Panc1 (cell line): Measurements from ENCODE around the gene PGBD1. TPM values are rescaled to one million over a fixed set of nuclear protein-coding genes. Genes with fewer than 3 reads are reported as not detected.

Experiments used
- ATAC-seq: fragments of 200-7000 bp; cut with Tn5 transposase; 2 replicates; pipeline ENCODE4 v1.9.1; 2020; ENCODE audit warnings: mild to moderate bottlenecking, moderate library complexity
- BruUV-seq: library from RNA; stranded (reverse); fragments of 400-500 nt; replicated peaks from 2 replicates; lab custom pipeline; 2021; lab: Mats Ljungman, UMichigan
- CTCF ChIA-PET: fragments of 300-600 bp; sonication (Branson Sonifier 250); formaldehyde crosslinking; loops from one replicate; lab custom pipeline; 2022; ENCODE audit warnings: antibody characterized with exemption; lab: Charles Lee
- POLR2A ChIA-PET: fragments of 300-600 bp; sonication (Branson Sonifier 250); formaldehyde crosslinking; loops from one replicate; lab custom pipeline; 2022; ENCODE audit warnings: antibody characterized with exemption; lab: Charles Lee
- DNase-seq: peaks from one replicate; pipeline ENCODE4 v3.0.0-alpha.2; 2010; ENCODE audit warnings: low read depth, low spot score
- H3K27ac ChIP-seq: 2 replicates; pipeline ENCODE4 v1.5.1; 2011; ENCODE audit warnings: mild to moderate bottlenecking, low read length, inconsistent platforms
- H3K27me3 ChIP-seq: fragments of 200-500 bp; sonication (Bioruptor generic); 2 replicates; pipeline ENCODE4 v1.6.0; 2014; ENCODE audit warnings: low read length, inconsistent platforms; ENCODE audit not compliant: control insufficient read depth, insufficient read depth
- H3K36me3 ChIP-seq: fragments of 200-500 bp; sonication (Bioruptor generic); 2 replicates; pipeline ENCODE4 v1.5.1; 2014; ENCODE audit warnings: inconsistent platforms, mild to moderate bottlenecking, low read length, moderate library complexity; ENCODE audit not compliant: control insufficient read depth, insufficient read depth
- H3K4me1 ChIP-seq: 2 replicates; pipeline ENCODE4 v1.5.1; 2011; ENCODE audit warnings: inconsistent platforms, mild to moderate bottlenecking, low read length, moderate library complexity; ENCODE audit not compliant: control insufficient read depth, insufficient read depth
- H3K4me3 ChIP-seq, 2 experiments: 2 replicates each; pipeline ENCODE4 v1.5.1; 2011 to 2012; ENCODE audit warnings: low read depth in 2 of 2, low read length in 2 of 2, mild to moderate bottlenecking in 2 of 2, inconsistent platforms in 1 of 2, moderate library complexity in 1 of 2
- H3K9me3 ChIP-seq: fragments of 200-500 bp; sonication (Bioruptor generic); 2 replicates; pipeline ENCODE4 v1.5.1; 2014; ENCODE audit warnings: low read depth, mild to moderate bottlenecking, inconsistent platforms, low read length, moderate library complexity; ENCODE audit not compliant: control insufficient read depth, insufficient read depth
- CTCF ChIP-seq: fragments of 450-650 bp; IDR thresholded peaks from 2 replicates; pipeline ENCODE4 v1.5.1; 2017; ENCODE audit warnings: mild to moderate bottlenecking
- POLR2AphosphoS5 ChIP-seq: IDR thresholded peaks from 2 replicates; pipeline ENCODE4 v1.6.1; 2012; ENCODE audit warnings: mild to moderate bottlenecking, low read depth, low read length, moderate library complexity
- REST ChIP-seq, 2 experiments: IDR thresholded peaks; 2 replicates each; pipeline ENCODE4 v1.6.1; 2011 to 2012; ENCODE audit warnings: low read depth in 2 of 2, control low read depth in 1 of 2, low read length in 1 of 2, mild to moderate bottlenecking in 1 of 2, moderate library complexity in 1 of 2; ENCODE audit not compliant: insufficient read depth in 1 of 2
- SIN3A ChIP-seq: IDR thresholded peaks from 2 replicates; pipeline ENCODE4 v1.6.1; 2012; ENCODE audit warnings: low read depth, mild to moderate bottlenecking, low read length, moderate library complexity, borderline replicate concordance; ENCODE audit not compliant: insufficient read depth
- TCF7L2 ChIP-seq: IDR thresholded peaks from 2 replicates; pipeline ENCODE4 v1.6.1; 2011; ENCODE audit warnings: mild to moderate bottlenecking, low read depth, low read length, inconsistent platforms
- in situ Hi-C: cut with HindIII; loops from 2 replicates; pipeline ENCODE4 v1.10.0; 2016; ENCODE audit warnings: low sequenced_read_pairs, low pct_unique_long_range_greater_than_20kb
- intact Hi-C: fragments of 100-400 bp; cut with micrococcal nuclease; formaldehyde crosslinking; loops from one replicate; pipeline ENCODE4 v1.10.0; 2022; ENCODE audit not compliant: unreplicated experiment
- total RNA-seq: library from RNA; stranded (reverse); gene quantifications from one replicate; pipeline ENCODE4 v1.2.1, GENCODE V29; 2021; ENCODE audit not compliant: unreplicated experiment

PGBD1 gene
- total RNA-seq, 1 experiment from 2014 or later: 7.6 TPM

DNA sequence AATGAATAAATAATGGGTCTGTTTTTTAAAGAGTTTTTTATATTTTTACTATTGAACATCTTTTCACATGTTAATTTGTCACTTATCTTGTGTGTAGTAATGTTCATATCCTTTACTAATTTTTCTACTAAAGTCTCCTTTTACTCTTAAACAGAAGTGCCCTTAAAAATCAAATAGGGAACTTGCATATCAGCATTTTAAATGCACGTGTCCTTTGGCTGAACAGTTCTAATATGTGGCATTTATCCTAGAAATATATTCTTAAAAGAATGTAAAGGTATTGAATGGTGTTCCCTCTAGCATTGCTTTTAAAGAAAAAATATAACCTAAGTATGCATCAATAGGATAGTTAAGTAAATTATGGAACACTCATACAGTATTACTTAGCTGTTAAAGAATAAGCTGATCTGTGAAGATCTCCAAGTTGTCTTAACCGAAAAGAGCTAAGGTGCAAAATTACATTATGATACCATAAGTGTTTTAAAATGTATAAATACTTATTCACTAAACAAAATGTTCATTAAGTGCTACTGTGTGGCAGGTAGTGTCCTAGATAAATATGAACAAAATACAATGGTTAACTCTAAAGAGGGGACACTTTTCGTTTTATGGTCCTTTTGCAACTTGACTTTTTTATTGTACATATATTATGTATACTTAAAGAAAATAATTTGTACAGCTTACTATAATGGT, 631 bp upstream of the PGBD1 start:
- Histone ChIP-seq H3K27ac (peak overlapping the region; percentile 89), H3K4me3 (peak overlapping the region; percentile 68 to 82), H3K36me3 (0 out of 2 replicates have a peak, but pooled peaks cover 3% of the 10 kb centered on the region), H3K4me1 (peaks cover 7% of the 10 kb centered on the region; the same call in 1 of the 2 replicates), H3K9me3 (no peaks in the 10 kb centered on the region; the same call in 1 of the 2 replicates), H3K27me3 (no peaks in the 10 kb centered on the region)
- POLR2A ChIA-PET: no interaction called here
- no peak for TF ChIP-seq SIN3A
- no peak for TF ChIP-seq CTCF
- no peak for TF ChIP-seq TCF7L2
- no peak for TF ChIP-seq REST (IDR thresholded peaks at IDR 0.05; ENCODE audit: insufficient read depth in 1 of 2, low read depth in 2 of 2, low read length in 1 of 2)
- TF ChIP-seq POLR2AphosphoS5: no peak
- ATAC-seq (no peak), DNase-seq (no peak)
- CTCF ChIA-PET: no interaction called here
- intact Hi-C loops (no loop called here), in situ Hi-C loops (no loop called here)
- no TSS peak for BruUV-seq

GRCh38 chr6:28282926-28283325, 1.6 kb downstream of the PGBD1 start:
- Histone ChIP-seq H3K4me1 (peaks cover 7% of the 10 kb centered on the region; the same call in 1 of the 2 replicates), H3K9me3 (no peaks in the 10 kb centered on the region; the same call in 1 of the 2 replicates), H3K27me3 (no peaks in the 10 kb centered on the region), H3K4me3 (no peak overlapping the region), H3K27ac (no peak overlapping the region), H3K36me3 (0 out of 2 replicates have a peak, but pooled peaks cover 3% of the 10 kb centered on the region)
- POLR2A ChIA-PET: no interaction called here
- no TSS peak for BruUV-seq
- TF ChIP-seq REST (IDR thresholded peaks at IDR 0.05; ENCODE audit: insufficient read depth in 1 of 2, low read depth in 2 of 2, low read length in 1 of 2) (no peak), CTCF (no peak), POLR2AphosphoS5 (no peak), SIN3A (no peak), TCF7L2 (no peak)
- intact Hi-C loops (no loop called here), in situ Hi-C loops (no loop called here)
- no peak for DNase-seq
- CTCF ChIA-PET: no interaction called here
- no peak for ATAC-seq
